Upper lobe of right lung (tissue), 1 donor: ENCODE data around the gene SRBD1. TPM values are rescaled to one million over a fixed set of nuclear protein-coding genes. Genes with fewer than 3 reads are reported as not detected.

Experiments used
- ATAC-seq: fragments of 200-7000 bp; cut with Tn5 transposase; one replicate; pipeline ENCODE4 v1.9.1; 2020; ENCODE audit warnings: mild to moderate bottlenecking, moderate library complexity
- DNase-seq: peaks from one replicate; pipeline ENCODE4 v3.0.0-alpha.2; 2020
- H3K27ac ChIP-seq: fragments of 200-600 bp; one replicate; pipeline ENCODE4 v1.8.0; 2022
- H3K27me3 ChIP-seq: fragments of 200-600 bp; one replicate; pipeline ENCODE4 v1.8.0; 2022; ENCODE audit warnings: mild to moderate bottlenecking
- H3K36me3 ChIP-seq: fragments of 200-600 bp; one replicate; pipeline ENCODE4 v1.8.0; 2022
- H3K4me1 ChIP-seq: fragments of 200-600 bp; one replicate; pipeline ENCODE4 v1.8.0; 2022
- H3K4me3 ChIP-seq: fragments of 200-600 bp; one replicate; pipeline ENCODE4 v1.8.0; 2022; ENCODE audit warnings: mild to moderate bottlenecking
- H3K9me3 ChIP-seq: fragments of 200-600 bp; one replicate; pipeline ENCODE4 v1.8.0; 2022
- CTCF ChIP-seq: fragments of 200-600 bp; IDR thresholded peaks from one replicate; pipeline ENCODE4 v1.8.0; 2022; ENCODE audit warnings: antibody characterized with exemption
- intact Hi-C: fragments of 100-400 bp; cut with DNase I; formaldehyde crosslinking; loops from one replicate; pipeline ENCODE4 v1.11.0; 2022
- total RNA-seq: library from RNA; stranded (reverse); fragmentation: NEBNext Ultra II Directional; extraction: Animal tissue kit (Norgen Biotek cat#: 25700); gene quantifications from one replicate; pipeline ENCODE4 v1.2.1, GENCODE V29; 2021
- donor health status: DM: no; HTN: yes; CAD: no; lungs with severe emphysema.

SRBD1 gene
- total RNA-seq, 1 donor from 2014 or later, result 19.2 TPM

- H3K27me3 ChIP-seq, result no peaks in the 10 kb centered on the region
- H3K27ac ChIP-seq, result no peak overlapping the region
- intact Hi-C loops, result no loop called here
- no peaks in the 10 kb centered on the region for H3K4me1 ChIP-seq
- H3K4me3 ChIP-seq, result no peak overlapping the region
- no peaks in the 10 kb centered on the region for H3K9me3 ChIP-seq
- DNase-seq, result no peak
- no peak for ATAC-seq
- no peaks in the 10 kb centered on the region for H3K36me3 ChIP-seq
- no peak for TF ChIP-seq CTCF
Measured at GRCh38 chr2:45622336-45623075, 11.4 kb upstream of the SRBD1 start.

GRCh38 chr2:45617496-45617895 lies 6.4 kb upstream of the SRBD1 start:
- Histone ChIP-seq H3K9me3 (no peaks in the 10 kb centered on the region), H3K27ac (no peak overlapping the region), H3K4me1 (no peaks in the 10 kb centered on the region), H3K4me3 (no peak overlapping the region), H3K27me3 (no peaks in the 10 kb centered on the region), H3K36me3 (no peaks in the 10 kb centered on the region)
- intact Hi-C loops, result no loop called here
- ATAC-seq (no peak), DNase-seq (no peak)
- TF ChIP-seq CTCF, result no peak

GRCh38 chr2:45616658-45617411 lies 5.8 kb upstream of the SRBD1 start:
- ATAC-seq (no peak), DNase-seq (no peak)
- H3K36me3 ChIP-seq, result no peaks in the 10 kb centered on the region
- TF ChIP-seq CTCF, result no peak
- no peaks in the 10 kb centered on the region for H3K27me3 ChIP-seq
- H3K4me3 ChIP-seq, result no peak overlapping the region
- H3K9me3 ChIP-seq, result no peaks in the 10 kb centered on the region
- intact Hi-C loops, result no loop called here
- H3K4me1 ChIP-seq, result no peaks in the 10 kb centered on the region
- H3K27ac ChIP-seq, result no peak overlapping the region

GRCh38 chr2:45614871-45615415 lies 3.9 kb upstream of the SRBD1 start:
- intact Hi-C loops, result no loop called here
- ATAC-seq, result no peak
- Histone ChIP-seq H3K36me3 (no peaks in the 10 kb centered on the region), H3K4me3 (no peak overlapping the region), H3K9me3 (no peaks in the 10 kb centered on the region), H3K27me3 (no peaks in the 10 kb centered on the region), H3K27ac (no peak overlapping the region), H3K4me1 (peaks cover 6% of the 10 kb centered on the region)
- DNase-seq, result no peak
- no peak for TF ChIP-seq CTCF

GRCh38 chr2:45614330-45614729 lies 3.3 kb upstream of the SRBD1 start:
- no peak for ATAC-seq
- DNase-seq, result no peak
- no peak overlapping the region for H3K27ac ChIP-seq
- intact Hi-C loops, result no loop called here
- no peak for TF ChIP-seq CTCF
- no peaks in the 10 kb centered on the region for H3K9me3 ChIP-seq
- no peak overlapping the region for H3K4me3 ChIP-seq
- H3K4me1 ChIP-seq, result peaks cover 11% of the 10 kb centered on the region
- no peaks in the 10 kb centered on the region for H3K36me3 ChIP-seq
- H3K27me3 ChIP-seq, result no peaks in the 10 kb centered on the region
